ENCODE results near the gene HOXC6.

Gene HOXC6

GRCh38 chr12:54051874-54052437 is 23.7 kb downstream of the HOXC6 start:
- no peak for DNase-seq (ENCODE audit: extremely low read depth, low read depth)
- H3K4me3 ChIP-seq (replicated peaks; ENCODE audit: low read depth, low read length), result no peak overlapping the region
- TF ChIP-seq, protein P1, sequence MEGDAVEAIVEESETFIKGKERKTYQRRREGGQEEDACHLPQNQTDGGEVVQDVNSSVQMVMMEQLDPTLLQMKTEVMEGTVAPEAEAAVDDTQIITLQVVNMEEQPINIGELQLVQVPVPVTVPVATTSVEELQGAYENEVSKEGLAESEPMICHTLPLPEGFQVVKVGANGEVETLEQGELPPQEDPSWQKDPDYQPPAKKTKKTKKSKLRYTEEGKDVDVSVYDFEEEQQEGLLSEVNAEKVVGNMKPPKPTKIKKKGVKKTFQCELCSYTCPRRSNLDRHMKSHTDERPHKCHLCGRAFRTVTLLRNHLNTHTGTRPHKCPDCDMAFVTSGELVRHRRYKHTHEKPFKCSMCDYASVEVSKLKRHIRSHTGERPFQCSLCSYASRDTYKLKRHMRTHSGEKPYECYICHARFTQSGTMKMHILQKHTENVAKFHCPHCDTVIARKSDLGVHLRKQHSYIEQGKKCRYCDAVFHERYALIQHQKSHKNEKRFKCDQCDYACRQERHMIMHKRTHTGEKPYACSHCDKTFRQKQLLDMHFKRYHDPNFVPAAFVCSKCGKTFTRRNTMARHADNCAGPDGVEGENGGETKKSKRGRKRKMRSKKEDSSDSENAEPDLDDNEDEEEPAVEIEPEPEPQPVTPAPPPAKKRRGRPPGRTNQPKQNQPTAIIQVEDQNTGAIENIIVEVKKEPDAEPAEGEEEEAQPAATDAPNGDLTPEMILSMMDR (IDR thresholded peaks at IDR 0.05; ENCODE audit: low read depth, low read length, missing control alignments), result no peak

DNA sequence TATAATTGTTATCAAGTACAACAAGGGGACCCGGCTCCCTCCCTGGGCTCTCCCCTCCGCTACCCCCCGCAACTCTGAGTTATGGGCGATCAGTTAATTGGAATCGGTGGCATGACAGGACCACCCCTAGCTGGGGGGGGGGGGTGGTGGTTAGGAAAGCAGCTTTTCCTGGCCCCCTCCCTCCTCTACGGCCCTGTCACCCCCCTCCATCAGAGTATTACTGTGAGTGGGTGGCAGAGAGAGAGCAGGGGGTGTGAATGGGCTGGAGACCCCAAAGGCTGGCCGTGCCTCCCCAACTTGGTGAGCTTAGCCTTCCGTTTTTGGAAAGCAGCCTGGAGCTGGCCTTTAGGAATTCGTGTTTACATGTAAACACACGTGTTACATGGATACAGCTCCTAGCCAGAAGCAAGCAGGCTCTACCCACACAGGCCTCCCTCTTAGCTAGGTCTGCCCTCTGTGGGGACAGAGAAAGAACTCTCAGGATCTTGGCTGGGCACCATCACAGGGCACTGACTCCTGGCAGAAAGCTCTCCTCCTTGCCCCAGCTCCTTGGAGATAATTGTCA is 24.3 kb downstream of the HOXC6 start:
- DNase-seq (ENCODE audit: extremely low read depth, low read depth), result no peak
- no peak overlapping the region for H3K4me3 ChIP-seq (replicated peaks; ENCODE audit: low read depth, low read length)

GRCh38 chr12:54053003-54053750 is 24.9 kb downstream of the HOXC6 start:
- no peak for DNase-seq (ENCODE audit: extremely low read depth, low read depth)
- H3K4me3 ChIP-seq (replicated peaks; ENCODE audit: low read depth, low read length), result no peak overlapping the region

More for the DNA sequence above, 24.3 kb downstream of the HOXC6 start:
- TF ChIP-seq, protein P1 (IDR thresholded peaks at IDR 0.05; ENCODE audit: low read depth, low read length, missing control alignments), result no peak

DNA sequence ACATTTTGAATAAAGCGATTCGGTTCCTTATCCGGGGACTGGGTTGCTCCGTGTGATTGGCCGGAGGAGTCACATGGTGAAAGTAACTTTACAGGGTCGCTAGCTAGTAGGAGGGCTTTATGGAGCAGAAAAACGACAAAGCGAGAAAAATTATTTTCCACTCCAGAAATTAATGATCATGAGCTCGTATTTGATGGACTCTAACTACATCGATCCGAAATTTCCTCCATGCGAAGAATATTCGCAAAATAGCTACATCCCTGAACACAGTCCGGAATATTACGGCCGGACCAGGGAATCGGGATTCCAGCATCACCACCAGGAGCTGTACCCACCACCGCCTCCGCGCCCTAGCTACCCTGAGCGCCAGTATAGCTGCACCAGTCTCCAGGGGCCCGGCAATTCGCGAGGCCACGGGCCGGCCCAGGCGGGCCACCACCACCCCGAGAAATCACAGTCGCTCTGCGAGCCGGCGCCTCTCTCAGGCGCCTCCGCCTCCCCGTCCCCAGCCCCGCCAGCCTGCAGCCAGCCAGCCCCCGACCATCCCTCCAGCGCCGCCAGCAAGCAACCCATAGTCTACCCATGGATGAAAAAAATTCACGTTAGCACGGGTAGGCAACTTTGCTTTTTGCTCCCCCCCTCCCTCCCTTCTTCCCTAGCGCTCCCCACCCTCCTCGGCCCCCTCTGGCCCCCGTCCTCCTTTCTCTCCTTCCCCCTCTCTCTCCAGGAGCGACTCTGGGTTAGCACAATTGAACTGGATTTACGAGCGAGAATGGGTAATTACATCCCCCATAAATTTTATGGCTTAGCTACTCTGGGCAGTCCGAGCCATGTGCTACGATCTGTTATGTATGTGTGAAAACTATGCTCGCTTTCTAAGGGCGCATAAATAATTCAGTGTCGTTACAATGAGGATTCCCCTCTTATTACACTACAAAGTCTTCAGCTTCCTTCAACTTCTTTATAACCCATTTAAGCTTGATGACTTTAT is 25.8 kb downstream of the HOXC6 start, which contains the start of gene HOXC4:
Gene HOXC4, plus strand, starts transcription at position 85 of the 991 bp plus-strand sequence. Its CDS starts 88 bp downstream, at position 173.
- 0 out of 2 replicates have a peak within 1 kb of the TSS, but pooled peaks have one; percentile 10 for H3K4me3 ChIP-seq (replicated peaks; ENCODE audit: low read depth, low read length)
- DNase-seq (ENCODE audit: extremely low read depth, low read depth), result no peak
- TF ChIP-seq, protein P1 (IDR thresholded peaks at IDR 0.05; ENCODE audit: low read depth, low read length, missing control alignments), result no peak

More at GRCh38 chr12:54053003-54053750, 24.9 kb downstream of the HOXC6 start:
- TF ChIP-seq, protein P1 (IDR thresholded peaks at IDR 0.05; ENCODE audit: low read depth, low read length, missing control alignments), result no peak

- DNase-seq (ENCODE audit: extremely low read depth, low read depth), result no peak
- no peak overlapping the region for H3K4me3 ChIP-seq (replicated peaks; ENCODE audit: low read depth, low read length)
- TF ChIP-seq, protein P1 (IDR thresholded peaks at IDR 0.05; ENCODE audit: low read depth, low read length, missing control alignments), result no peak
Observed at GRCh38 chr12:54054742-54055194, 26.5 kb downstream of the HOXC6 start.

- TF ChIP-seq, protein P1 (IDR thresholded peaks at IDR 0.05; ENCODE audit: low read depth, low read length, missing control alignments), result no peak
- no peak overlapping the region for H3K4me3 ChIP-seq (replicated peaks; ENCODE audit: low read depth, low read length)
- no peak for DNase-seq (ENCODE audit: extremely low read depth, low read depth)
Observed at GRCh38 chr12:54055552-54055951, 27.3 kb downstream of the HOXC6 start.
